Fibroblast of lung (primary cell): ENCODE results near the gene PALM2AKAP2.

Source experiments
- CTCF ChIP-seq, 2 donors: IDR thresholded peaks in 1 of 2; conservative IDR thresholded peaks in 1 of 2; 1 replicate in 1 of 2; 2 replicates in 1 of 2; pipeline ENCODE4 v1.5.1; 2011 to 2012; ENCODE audit warnings: low read length in 2 of 2, control low read depth in 1 of 2, inconsistent platforms in 1 of 2, low read depth in 1 of 2, mild to moderate bottlenecking in 1 of 2
- EZH2 ChIP-seq: IDR thresholded peaks from 2 replicates; pipeline ENCODE4 v1.5.1; 2012; ENCODE audit warnings: low read length, control low read depth, mild to moderate bottlenecking; ENCODE audit errors: missing control alignments

DNA sequence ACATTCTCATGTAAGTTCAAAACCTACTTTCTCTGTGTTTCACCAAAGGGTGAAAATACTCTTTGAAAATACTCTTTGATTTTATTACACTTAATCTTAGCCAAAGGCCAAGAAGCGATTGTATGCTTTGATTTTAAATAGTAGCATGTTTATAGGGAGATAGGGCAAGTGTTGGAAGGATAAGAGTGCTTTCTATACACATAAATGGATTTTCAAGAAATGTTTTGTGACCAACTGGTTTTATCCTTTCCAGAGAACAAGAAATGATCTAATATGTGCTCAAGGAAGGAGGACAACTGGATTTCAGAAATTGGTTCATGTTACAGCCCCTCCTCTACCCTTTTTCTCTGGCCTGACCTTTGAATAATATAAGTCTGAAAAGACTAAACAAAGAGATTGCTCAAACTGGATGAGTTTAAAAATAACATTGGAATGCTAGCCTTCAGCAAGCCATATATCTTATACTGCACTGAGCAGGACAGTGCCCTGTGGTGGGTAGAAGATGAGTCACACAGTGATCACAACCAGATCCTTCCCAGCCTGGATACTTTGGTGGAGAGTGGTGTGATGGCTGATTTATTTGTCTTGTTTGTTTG is 13.1 kb downstream of the PALM2AKAP2 start:
- no peak for TF ChIP-seq CTCF (conservative IDR thresholded peaks at IDR 0.05 in 1 of 2, IDR thresholded peaks at IDR 0.05 in 1 of 2; ENCODE audit: low read depth in 1 of 2, low read length in 2 of 2)
- TF ChIP-seq EZH2: no peak
